Psoas muscle (tissue), 8 donors: ENCODE measurements around the gene EYS. TPM values are rescaled to one million over a fixed set of nuclear protein-coding genes. Genes with fewer than 3 reads are reported as not detected.

ENCODE experiments used
- ATAC-seq, 4 donors: fragments of 200-7000 bp; cut with Tn5 transposase; one replicate each; pipeline ENCODE4 v1.9.1; 2020; ENCODE audit warnings: moderate library complexity in 3 of 4, mild to moderate bottlenecking in 2 of 4
- DNase-seq, 2 donors: peaks; one replicate each; pipeline ENCODE4 v3.0.0-alpha.2; 2020
- H3K27ac ChIP-seq: fragments of 200-600 bp; one replicate; pipeline ENCODE4 v1.8.0; 2022
- H3K27me3 ChIP-seq, 3 donors: fragments of 200-600 bp in 1 of 3; one replicate each; pipeline versions ENCODE4 v1.6.1 to v1.8.0; 2013 to 2022; ENCODE audit warnings: low read length in 2 of 3, mild to moderate bottlenecking in 2 of 3, moderate library complexity in 1 of 3; ENCODE audit not compliant: insufficient read depth in 3 of 3
- H3K36me3 ChIP-seq, 2 donors: fragments of 200-600 bp in 1 of 2; one replicate each; pipeline versions ENCODE4 v1.6.1 to v1.8.0; 2013 to 2022; ENCODE audit warnings: low read depth in 1 of 2, mild to moderate bottlenecking in 1 of 2, moderate library complexity in 1 of 2; ENCODE audit not compliant: insufficient read depth in 1 of 2
- H3K4me1 ChIP-seq: fragments of 200-600 bp; one replicate; pipeline ENCODE4 v1.8.0; 2022
- H3K4me3 ChIP-seq: fragments of 200-600 bp; one replicate; pipeline ENCODE4 v1.8.0; 2022; ENCODE audit warnings: mild to moderate bottlenecking
- H3K9me3 ChIP-seq: fragments of 200-600 bp; one replicate; pipeline ENCODE4 v1.8.0; 2022
- CTCF ChIP-seq: fragments of 200-600 bp; IDR thresholded peaks from one replicate; pipeline ENCODE4 v1.8.0; 2022; ENCODE audit warnings: antibody characterized with exemption
- WGBS, 3 donors: extraction: QIAGEN DNeasy Blood & Tissue Kit; methylation state at CpG; one replicate each; pipeline versions ENCODE4 v1.1.6 to v1.1.7; 2013; 5-methylcytosine and 5-hydroxymethylcytosine counted together
- intact Hi-C, 2 donors: fragments of 100-400 bp; cut with DNase I; formaldehyde crosslinking; loops; one replicate each; pipeline versions ENCODE4 v1.11.0 to v1.14.2; 2022
- polyA plus RNA-seq, 3 donors: library from polyadenylated mRNA; stranded (reverse); fragments of 200-250 nt; gene quantifications; one replicate each; pipeline ENCODE4 v1.2.3, GENCODE V29; 2013
- total RNA-seq, 4 donors: library from RNA; stranded (reverse); fragmentation: NEBNext Ultra II Directional in 2 of 4; extraction: Animal tissue kit (Norgen Biotek cat#: 25700) in 2 of 4; gene quantifications; one replicate each; pipeline versions ENCODE4 v1.2.1 to v1.2.4, GENCODE V29; 2021 to 2023
- donor health status: healthy with polysubstance abuse.
- donor health status: DM: no; HTN: no; CAD: no; lungs with moderate emphysema.
- donor health status: Bipolar disorder and iron deficiency.
- donor health status: healthy.
- donor health status: DM: yes; HTN: yes; CAD: no.
- donor health status: DM: no; HTN: no; CAD: no.
- donor health status: DM: no; HTN: no; CAD: no.
- donor health status: DM: yes; HTN: yes; CAD: no.

The EYS gene
- total and polyA plus RNA-seq, 7 donors, result under 0.01 TPM; not detected in 6

- Histone ChIP-seq H3K36me3 (no peaks in the 10 kb centered on the region), H3K9me3 (no peaks in the 10 kb centered on the region), H3K4me3 (no peak overlapping the region), H3K27me3 (no peaks in the 10 kb centered on the region), H3K4me1 (no peaks in the 10 kb centered on the region), H3K27ac (no peak overlapping the region)
- no peak for TF ChIP-seq CTCF
- DNase-seq (no peak), ATAC-seq (no peak)
- intact Hi-C loops, result no loop called here
- WGBS, 3 donors, result 69 to 90% (median 80%) methylated on average over 1 of the region's 1 CpG
Observed at GRCh38 chr6:64912966-64913365, 794.1 kb downstream of the EYS start.

- no peaks in the 10 kb centered on the region for H3K36me3 ChIP-seq
- WGBS, 3 donors, result 80 to 89% (median 89%) methylated on average over 7 of the region's 7 CpGs
- ATAC-seq, result no peak
- no peak overlapping the region for H3K4me3 ChIP-seq
- no peaks in the 10 kb centered on the region for H3K9me3 ChIP-seq
- H3K27me3 ChIP-seq, result no peaks in the 10 kb centered on the region
- H3K27ac ChIP-seq, result no peak overlapping the region
- DNase-seq, result no peak
- TF ChIP-seq CTCF, result no peak
- no peaks in the 10 kb centered on the region for H3K4me1 ChIP-seq
- intact Hi-C loops, result no loop called here
Observed at GRCh38 chr6:64908104-64908503, 798.9 kb downstream of the EYS start.

GRCh38 chr6:64904616-64905015 is 802.4 kb downstream of the EYS start:
- no peaks in the 10 kb centered on the region for H3K9me3 ChIP-seq
- H3K27me3 ChIP-seq, result no peaks in the 10 kb centered on the region
- ATAC-seq (no peak), DNase-seq (no peak)
- 75 to 86% (median 85%) methylated on average over 2 of the region's 2 CpGs for WGBS, 3 donors
- no peak for TF ChIP-seq CTCF
- H3K36me3 ChIP-seq, result no peaks in the 10 kb centered on the region
- no peak overlapping the region for H3K27ac ChIP-seq
- H3K4me1 ChIP-seq, result no peaks in the 10 kb centered on the region
- H3K4me3 ChIP-seq, result no peak overlapping the region
- intact Hi-C loops, result no loop called here

GRCh38 chr6:64902596-64902995 is 804.4 kb downstream of the EYS start:
- no peak overlapping the region for H3K27ac ChIP-seq
- H3K27me3 ChIP-seq, result no peaks in the 10 kb centered on the region
- intact Hi-C loops, result no loop called here
- H3K9me3 ChIP-seq, result no peaks in the 10 kb centered on the region
- no peaks in the 10 kb centered on the region for H3K4me1 ChIP-seq
- TF ChIP-seq CTCF, result no peak
- no peaks in the 10 kb centered on the region for H3K36me3 ChIP-seq
- DNase-seq, result no peak
- H3K4me3 ChIP-seq, result no peak overlapping the region
- no peak for ATAC-seq

GRCh38 chr6:64896939-64897338 is 810.1 kb downstream of the EYS start:
- 91 to 95% (median 94%) methylated on average over 4 of the region's 4 CpGs for WGBS, 3 donors
- no peak for ATAC-seq
- Histone ChIP-seq H3K4me3 (no peak overlapping the region), H3K4me1 (no peaks in the 10 kb centered on the region), H3K27ac (no peak overlapping the region), H3K36me3 (no peaks in the 10 kb centered on the region), H3K27me3 (no peaks in the 10 kb centered on the region), H3K9me3 (no peaks in the 10 kb centered on the region)
- TF ChIP-seq CTCF, result no peak
- intact Hi-C loops, result no loop called here
- no peak for DNase-seq
